ENCODE results near the gene TRIM26. TPM values are rescaled to one million over a fixed set of nuclear protein-coding genes. Genes with fewer than 3 reads are reported as not detected.
"Not testable (repeated sequence)": the region's sequence is repeated elsewhere in the genome, so short reads cannot be mapped to it uniquely, and the experiment has no call there.

The TRIM26 gene
- total and polyA plus RNA-seq, 11 donors: 15.1 to 37.4 (median 24.5) TPM

GRCh38 chr6:30142665-30143064 lies 70.5 kb downstream of the TRIM26 start:
- intact Hi-C loops (cut with DNase I): no loop called here
- no peak for ATAC-seq
- H3K27me3 ChIP-seq: peaks cover 0 to 57% (median 7%) of the 10 kb centered on the region in 9 donors
- no peaks in the 10 kb centered on the region for H3K9me3 ChIP-seq
- DNase-seq: no peak
- no peaks in the 10 kb centered on the region for H3K36me3 ChIP-seq
- no peak overlapping the region for H3K27ac ChIP-seq
- TF ChIP-seq POLR2A (IDR thresholded peaks at IDR 0.05): no peak
- no peak for TF ChIP-seq CTCF (IDR thresholded peaks at IDR 0.05)
- no peaks in the 10 kb centered on the region for H3K4me1 ChIP-seq
- 74 to 86% (median 80%) methylated on average over 3 of the region's 3 CpGs for WGBS, 4 donors
- H3K4me3 ChIP-seq: no peak overlapping the region

GRCh38 chr6:30140240-30140639 lies 73.0 kb downstream of the TRIM26 start:
- intact Hi-C loops (cut with DNase I); H3K4me3 ChIP-seq; DNase-seq; ATAC-seq; H3K27ac ChIP-seq; H3K4me1 ChIP-seq; H3K9me3 ChIP-seq; H3K36me3 ChIP-seq: not testable (repeated sequence)
- H3K27me3 ChIP-seq: peaks cover 0 to 51% (median 4%) of the 10 kb centered on the region in 9 donors
- WGBS, 4 donors: 79 to 87% (median 84%) methylated on average over 8 of the region's 8 CpGs

GRCh38 chr6:30136570-30137286 lies 76.5 kb downstream of the TRIM26 start:
- no peaks in the 10 kb centered on the region for H3K4me1 ChIP-seq
- no peaks in the 10 kb centered on the region for H3K36me3 ChIP-seq
- H3K4me3 ChIP-seq: no peak overlapping the region
- WGBS, 4 donors: 70 to 79% (median 75%) methylated on average over 6 to 11 of the region's 11 CpGs
- intact Hi-C loops (cut with DNase I): no loop called here
- H3K27me3 ChIP-seq: peaks cover 0 to 62% (median 16%) of the 10 kb centered on the region in 9 donors
- no peak overlapping the region for H3K27ac ChIP-seq
- no peak for TF ChIP-seq CTCF (IDR thresholded peaks at IDR 0.05)
- TF ChIP-seq POLR2A (IDR thresholded peaks at IDR 0.05): no peak
- DNase-seq: no peak
- peak in 1 of 4 donors; percentile 20 for ATAC-seq
- H3K9me3 ChIP-seq: no peaks in the 10 kb centered on the region

- 55 to 73% (median 70%) methylated on average over 4 of the region's 4 CpGs for WGBS, 4 donors
- DNase-seq (no peak), ATAC-seq (no peak)
- intact Hi-C loops (cut with DNase I): no loop called here
- H3K36me3 ChIP-seq: no peaks in the 10 kb centered on the region
- peaks cover 0 to 5% (median 0%) of the 10 kb centered on the region in 12 donors for H3K4me1 ChIP-seq
- no peak within 1 kb of the TSS for H3K27ac ChIP-seq
- no peaks in the 10 kb centered on the region for H3K9me3 ChIP-seq
- no peak within 1 kb of the TSS for H3K4me3 ChIP-seq
- peaks cover 1 to 72% (median 18%) of the 10 kb centered on the region in 9 donors for H3K27me3 ChIP-seq
- TF ChIP-seq POLR2A (IDR thresholded peaks at IDR 0.05): no peak
- TF ChIP-seq CTCF (IDR thresholded peaks at IDR 0.05): no peak
These were observed 77.4 kb downstream of the TRIM26 start, which contains the start of gene TRIM40 for GRCh38 chr6:30135757-30136156. TRIM40 (plus strand) TSS chr6:30136140; CDS start chr6:30137037, 897 bp downstream.
